ENCODE measurements around the gene FBXO41.

Gene FBXO41

GRCh38 chr2:73225513-73226360 lies 58.5 kb downstream of the FBXO41 start:
- peaks cover 25% of the 10 kb centered on the region for H3K36me3 ChIP-seq (replicated peaks)
- in situ Hi-C loops (cut with HindIII; ENCODE audit: low pct_ligation_motif_present, low sequenced_read_pairs), result no loop called here
- no peak for DNase-seq

DNA sequence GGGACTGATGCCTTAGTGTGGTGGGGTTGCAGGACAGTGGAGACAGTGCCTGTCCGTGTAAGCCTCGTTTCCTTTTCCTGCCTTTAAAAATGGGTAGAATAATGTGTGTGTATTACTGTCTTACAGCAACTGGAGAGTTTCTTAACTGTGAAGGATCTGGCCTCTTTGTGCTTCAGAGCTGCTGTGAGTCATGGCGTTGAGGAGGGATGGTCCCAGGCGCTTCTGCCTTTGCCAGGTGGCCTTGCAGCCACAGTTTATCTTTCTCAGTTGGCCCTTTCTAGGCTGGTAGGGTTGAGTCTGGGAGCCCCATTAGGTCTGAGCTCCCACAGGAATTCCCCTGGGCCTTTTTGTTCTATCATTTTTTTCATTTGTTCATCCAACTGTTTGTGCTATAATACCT lies 60.5 kb downstream of the FBXO41 start:
- Histone ChIP-seq H3K4me3 (ENCODE audit: low read depth, low read length) (no peak overlapping the region), H3K36me3 (replicated peaks) (peaks cover 27% of the 10 kb centered on the region), H3K27ac (no peak overlapping the region), H3K27me3 (replicated peaks) (no peaks in the 10 kb centered on the region)
- in situ Hi-C loops (cut with HindIII; ENCODE audit: low pct_ligation_motif_present, low sequenced_read_pairs), result no loop called here
- TF ChIP-seq CTCF (IDR thresholded peaks at IDR 0.05; ENCODE audit: low read depth, low read length, missing control alignments), result no peak
- no peak for DNase-seq

More at GRCh38 chr2:73225513-73226360, 58.5 kb downstream of the FBXO41 start:
- no peak for TF ChIP-seq CTCF (IDR thresholded peaks at IDR 0.05; ENCODE audit: low read depth, low read length, missing control alignments)
- no peak overlapping the region for H3K4me3 ChIP-seq (ENCODE audit: low read depth, low read length)
- H3K27ac ChIP-seq, result no peak overlapping the region
- no peaks in the 10 kb centered on the region for H3K27me3 ChIP-seq (replicated peaks)

GRCh38 chr2:73218298-73218697 lies 66.0 kb downstream of the FBXO41 start:
- peak; percentile 23 for DNase-seq

GRCh38 chr2:73217826-73218225 lies 66.5 kb downstream of the FBXO41 start:
- H3K27me3 ChIP-seq (replicated peaks), result no peaks in the 10 kb centered on the region
- no peak for TF ChIP-seq CTCF (IDR thresholded peaks at IDR 0.05; ENCODE audit: low read depth, low read length, missing control alignments)
- H3K27ac ChIP-seq, result no peak overlapping the region
- in situ Hi-C loops (cut with HindIII; ENCODE audit: low pct_ligation_motif_present, low sequenced_read_pairs), result no loop called here
- H3K36me3 ChIP-seq (replicated peaks), result peaks cover 7% of the 10 kb centered on the region
- no peak for DNase-seq
- no peak overlapping the region for H3K4me3 ChIP-seq (ENCODE audit: low read depth, low read length)

More at GRCh38 chr2:73218298-73218697, 66.0 kb downstream of the FBXO41 start:
- Histone ChIP-seq H3K36me3 (replicated peaks) (peaks cover 10% of the 10 kb centered on the region), H3K27me3 (replicated peaks) (no peaks in the 10 kb centered on the region), H3K4me3 (ENCODE audit: low read depth, low read length) (no peak overlapping the region), H3K27ac (no peak overlapping the region)
- in situ Hi-C loops (cut with HindIII; ENCODE audit: low pct_ligation_motif_present, low sequenced_read_pairs), result no loop called here
- no peak for TF ChIP-seq CTCF (IDR thresholded peaks at IDR 0.05; ENCODE audit: low read depth, low read length, missing control alignments)

GRCh38 chr2:73217160-73217559 lies 67.1 kb downstream of the FBXO41 start:
- no peak for TF ChIP-seq CTCF (IDR thresholded peaks at IDR 0.05; ENCODE audit: low read depth, low read length, missing control alignments)
- in situ Hi-C loops (cut with HindIII; ENCODE audit: low pct_ligation_motif_present, low sequenced_read_pairs), result no loop called here
- Histone ChIP-seq H3K4me3 (ENCODE audit: low read depth, low read length) (no peak overlapping the region), H3K27ac (no peak overlapping the region), H3K27me3 (replicated peaks) (no peaks in the 10 kb centered on the region), H3K36me3 (replicated peaks) (peaks cover 5% of the 10 kb centered on the region)
- no peak for DNase-seq
